ENCODE data around the gene CFL2.
"Not testable (repeated sequence)": the region's sequence is repeated elsewhere in the genome, so short reads cannot be mapped to it uniquely, and the experiment has no call there.

Gene CFL2

GRCh38 chr14:34714320-34715126 lies at the start of gene CFL2:
TSS of gene CFL2 (minus strand) at chr14:34714593. CDS start at chr14:34714540, 53 bp downstream.
- DNase-seq: peak; percentile 70

GRCh38 chr14:34755215-34755614 lies 40.8 kb upstream of the CFL2 start:
- no peak for DNase-seq

- no peak for DNase-seq
These were observed 40.3 kb upstream of the CFL2 start for GRCh38 chr14:34754687-34755086.

GRCh38 chr14:34750670-34751069 lies 36.3 kb upstream of the CFL2 start:
- DNase-seq: no peak

- no peak for DNase-seq
These were observed 35.8 kb upstream of the CFL2 start for GRCh38 chr14:34750233-34750632.

GRCh38 chr14:34749408-34749807 lies 35.0 kb upstream of the CFL2 start:
- DNase-seq: no peak

- no peak for DNase-seq
These were observed 28.1 kb upstream of the CFL2 start for GRCh38 chr14:34742270-34743115.

GRCh38 chr14:34741840-34742239 lies 27.4 kb upstream of the CFL2 start:
- DNase-seq: peak; percentile 33

- DNase-seq: not testable (repeated sequence)
These were observed 25.7 kb upstream of the CFL2 start for GRCh38 chr14:34740139-34740538.

GRCh38 chr14:34737079-34737478 lies 22.7 kb upstream of the CFL2 start:
- not testable (repeated sequence) for DNase-seq

GRCh38 chr14:34733245-34733644 lies 18.9 kb upstream of the CFL2 start:
- no peak for DNase-seq

- DNase-seq: no peak
These were observed 18.4 kb upstream of the CFL2 start for GRCh38 chr14:34732802-34733201.

- DNase-seq: no peak
These were observed 9.5 kb upstream of the CFL2 start for GRCh38 chr14:34723867-34724266.

GRCh38 chr14:34722723-34723545 lies 8.5 kb upstream of the CFL2 start:
- peak; percentile 61 for DNase-seq

GRCh38 chr14:34721129-34721528 lies 6.7 kb upstream of the CFL2 start:
- DNase-seq: no peak

- DNase-seq: no peak
These were observed 4.4 kb upstream of the CFL2 start for GRCh38 chr14:34718750-34719304.

- no peak for DNase-seq
These were observed 902 bp upstream of the CFL2 start for GRCh38 chr14:34715127-34715863.

GRCh38 chr14:34713681-34714319 lies 593 bp downstream of the CFL2 start:
- peak; percentile 17 for DNase-seq

GRCh38 chr14:34713122-34713680 lies 1.2 kb downstream of the CFL2 start:
- DNase-seq: peak; percentile 15

GRCh38 chr14:34711796-34712712 lies 2.3 kb downstream of the CFL2 start:
- DNase-seq: no peak
